ENCODE measurements around the gene KANK2.

GRCh38 chr19:11230621-11231386 is 33.5 kb upstream of the KANK2 start:
- TF ChIP-seq POLR2AphosphoS5 (IDR thresholded peaks at IDR 0.05; ENCODE audit: low read depth) (no peak), CTCF (IDR thresholded peaks at IDR 0.05; ENCODE audit: insufficient read depth, low read length) (no peak), REST (IDR thresholded peaks at IDR 0.05; ENCODE audit: insufficient replicate concordance, low read depth) (no peak), SPI1 (IDR thresholded peaks at IDR 0.05; ENCODE audit: borderline replicate concordance, low read depth) (no peak)
